Measurements from ENCODE around the gene MYH9. TPM values are rescaled to one million over a fixed set of nuclear protein-coding genes. Genes with fewer than 3 reads are reported as not detected.

MYH9 gene
- total and polyA plus RNA-seq, 4 donors: 32.3 to 150 (median 98.7) TPM

GRCh38 chr22:36362932-36363331, 24.8 kb downstream of the MYH9 start:
- H3K9ac ChIP-seq (ENCODE audit: low read depth in 1 of 2, low read length in 2 of 2): no peak overlapping the region
- no peak overlapping the region for H3K4me3 ChIP-seq (ENCODE audit: low read depth in 1 of 3, low read length in 3 of 3)
- WGBS: 84% methylated on average over 2 of the region's 2 CpGs
- TF ChIP-seq RAD21 (IDR thresholded peaks at IDR 0.05) (no peak), CTCF (IDR thresholded peaks at IDR 0.05; ENCODE audit: low read depth, low read length, missing input control) (no peak), HNF4A (conservative IDR thresholded peaks at IDR 0.05) (no peak), MAX (IDR thresholded peaks at IDR 0.05) (no peak), HNF4G (IDR thresholded peaks at IDR 0.05) (no peak), ZBTB33 (IDR thresholded peaks at IDR 0.05) (no peak), TAF1 (conservative IDR thresholded peaks at IDR 0.05) (no peak), YY1 (IDR thresholded peaks at IDR 0.05) (no peak), GABPA (IDR thresholded peaks at IDR 0.05 in 1 of 2, conservative IDR thresholded peaks at IDR 0.05 in 1 of 2) (no peak), NR2F2 (IDR thresholded peaks at IDR 0.05) (no peak), JUND (IDR thresholded peaks at IDR 0.05) (no peak), FOXA2 (IDR thresholded peaks at IDR 0.05) (no peak), ATF3 (IDR thresholded peaks at IDR 0.05) (no peak)
- peaks cover 34 to 75% (median 62%) of the 10 kb centered on the region in 4 donors for H3K4me1 ChIP-seq (ENCODE audit: control insufficient read depth in 4 of 4, insufficient read depth in 4 of 4, low read length in 3 of 4)
- H3K27me3 ChIP-seq (ENCODE audit: control insufficient read depth in 4 of 4, insufficient read depth in 4 of 4, low read length in 3 of 4): no peaks in the 10 kb centered on the region
- H3K27ac ChIP-seq (ENCODE audit: low read depth in 1 of 2, low read length in 2 of 2): peak overlapping the region; percentile 62 to 77
- H3K36me3 ChIP-seq (ENCODE audit: control insufficient read depth in 4 of 4, insufficient read depth in 3 of 4, low read depth in 1 of 4, low read length in 3 of 4): no peaks in the 10 kb centered on the region
- no peaks in the 10 kb centered on the region for H3K9me3 ChIP-seq (ENCODE audit: control insufficient read depth in 4 of 4, low read length in 3 of 4)
- DNase-seq (ENCODE audit: low spot score): peak; percentile 66

- H3K9ac ChIP-seq (ENCODE audit: low read depth in 1 of 2, low read length in 2 of 2): no peak overlapping the region
- H3K9me3 ChIP-seq (ENCODE audit: control insufficient read depth in 4 of 4, low read length in 3 of 4): no peaks in the 10 kb centered on the region
- H3K36me3 ChIP-seq (ENCODE audit: control insufficient read depth in 4 of 4, insufficient read depth in 3 of 4, low read depth in 1 of 4, low read length in 3 of 4): no peaks in the 10 kb centered on the region
- H3K27ac ChIP-seq (ENCODE audit: low read depth in 1 of 2, low read length in 2 of 2): peak overlapping the region; percentile 62 to 77
- DNase-seq (ENCODE audit: low spot score): no peak
- H3K27me3 ChIP-seq (ENCODE audit: control insufficient read depth in 4 of 4, insufficient read depth in 4 of 4, low read length in 3 of 4): no peaks in the 10 kb centered on the region
- peaks cover 34 to 70% (median 56%) of the 10 kb centered on the region in 4 donors for H3K4me1 ChIP-seq (ENCODE audit: control insufficient read depth in 4 of 4, insufficient read depth in 4 of 4, low read length in 3 of 4)
- WGBS: 33% methylated on average over 4 of the region's 4 CpGs
- TF ChIP-seq HNF4A (conservative IDR thresholded peaks at IDR 0.05) (peak; percentile 37 to 65), TAF1 (conservative IDR thresholded peaks at IDR 0.05) (no peak), FOXA1 (IDR thresholded peaks at IDR 0.05) (no peak)
- H3K4me3 ChIP-seq (ENCODE audit: low read depth in 1 of 3, low read length in 3 of 3): no peak overlapping the region
These were observed 25.7 kb downstream of the MYH9 start for GRCh38 chr22:36362075-36362474.

- H3K4me1 ChIP-seq (ENCODE audit: control insufficient read depth in 4 of 4, insufficient read depth in 4 of 4, low read length in 3 of 4): peaks cover 34 to 70% (median 58%) of the 10 kb centered on the region in 4 donors
- no peaks in the 10 kb centered on the region for H3K27me3 ChIP-seq (ENCODE audit: control insufficient read depth in 4 of 4, insufficient read depth in 4 of 4, low read length in 3 of 4)
- no peaks in the 10 kb centered on the region for H3K9me3 ChIP-seq (ENCODE audit: control insufficient read depth in 4 of 4, low read length in 3 of 4)
- no peak overlapping the region for H3K4me3 ChIP-seq (ENCODE audit: low read depth in 1 of 3, low read length in 3 of 3)
- no peak for DNase-seq (ENCODE audit: low spot score)
- peak overlapping the region; percentile 62 to 77 for H3K27ac ChIP-seq (ENCODE audit: low read depth in 1 of 2, low read length in 2 of 2)
- H3K9ac ChIP-seq (ENCODE audit: low read depth in 1 of 2, low read length in 2 of 2): no peak overlapping the region
- WGBS: 42% methylated on average over 5 of the region's 5 CpGs
- H3K36me3 ChIP-seq (ENCODE audit: control insufficient read depth in 4 of 4, insufficient read depth in 3 of 4, low read depth in 1 of 4, low read length in 3 of 4): no peaks in the 10 kb centered on the region
- TF ChIP-seq JUND (IDR thresholded peaks at IDR 0.05) (no peak), HNF4G (IDR thresholded peaks at IDR 0.05) (no peak), CTCF (IDR thresholded peaks at IDR 0.05; ENCODE audit: low read depth, low read length, missing input control) (no peak), FOXA2 (IDR thresholded peaks at IDR 0.05) (no peak), GABPA (IDR thresholded peaks at IDR 0.05 in 1 of 2, conservative IDR thresholded peaks at IDR 0.05 in 1 of 2) (no peak), NR2F2 (IDR thresholded peaks at IDR 0.05) (no peak), SP1 (IDR thresholded peaks at IDR 0.05) (no peak), FOXA1 (IDR thresholded peaks at IDR 0.05) (no peak), MAX (IDR thresholded peaks at IDR 0.05) (no peak), TAF1 (conservative IDR thresholded peaks at IDR 0.05) (no peak)
These were observed 26.8 kb downstream of the MYH9 start for GRCh38 chr22:36360871-36361383.
